ENCODE results near the gene FILIP1. TPM values are rescaled to one million over a fixed set of nuclear protein-coding genes. Genes with fewer than 3 reads are reported as not detected.

Gene FILIP1
- total and polyA plus RNA-seq, 2 of the 4 experiments (the other 2 are of a cell fraction) = under 0.01 to 0.03 TPM

GRCh38 chr6:75490706-75491105 is 2.9 kb downstream of the FILIP1 start:
- dilution Hi-C loops (cut with HindIII; ENCODE audit: low sequenced_read_pairs, unreplicated experiment) = no loop called here
- Histone ChIP-seq H2AFZ (replicated peaks; ENCODE audit: low read length, poor library complexity) (no peak overlapping the region), H3K4me1 (ENCODE audit: control insufficient read depth, insufficient read depth, low read length) (peaks cover 3% of the 10 kb centered on the region; the same call in 1 of the 2 replicates), H2BK5ac (ENCODE audit: low read depth, low read length, poor library complexity, severe bottlenecking) (no peak overlapping the region), H2AK5ac (ENCODE audit: low read depth, low read length) (no peak overlapping the region), H3K27ac (ENCODE audit: insufficient read depth, low read length) (no peak overlapping the region), H4K20me1 (ENCODE audit: insufficient read depth, low read length) (no peaks in the 10 kb centered on the region), H3K9me1 (ENCODE audit: insufficient read depth, low read length) (no peaks in the 10 kb centered on the region), H3K4me3 (ENCODE audit: insufficient read depth, low read depth, low read length) (no peak overlapping the region), H4K91ac (ENCODE audit: insufficient read depth, low read depth, low read length) (no peak overlapping the region), H3K14ac (replicated peaks; ENCODE audit: low read depth, low read length) (no peak overlapping the region), H3K23ac (ENCODE audit: low read depth, low read length) (no peak overlapping the region), H4K8ac (ENCODE audit: low read depth in 2 of 2, low read length in 2 of 2) (no peak overlapping the region), H2BK120ac (ENCODE audit: low read depth, low read length) (no peak overlapping the region), H3K18ac (ENCODE audit: low read depth, low read length) (no peak overlapping the region), H3K79me1 (ENCODE audit: low read depth in 1 of 2, low read length in 2 of 2) (no peaks in the 10 kb centered on the region), H3K36me3 (ENCODE audit: control insufficient read depth, insufficient read depth, low read length) (no peaks in the 10 kb centered on the region), H3K9me3 (ENCODE audit: control insufficient read depth, insufficient read depth, low read length) (no peaks in the 10 kb centered on the region), H3K4me2 (ENCODE audit: low read depth, low read length) (no peak overlapping the region), H3K9ac (ENCODE audit: low read depth, low read length) (no peak overlapping the region), H3K56ac (ENCODE audit: extremely low read depth, insufficient read depth, low read length) (no peak overlapping the region), H3K4ac (ENCODE audit: low read depth, low read length) (no peak overlapping the region), H2BK20ac (ENCODE audit: low read depth, low read length) (no peak overlapping the region), H3K27me3 (ENCODE audit: control insufficient read depth, insufficient read depth, low read length) (no peaks in the 10 kb centered on the region), H4K5ac (ENCODE audit: low read depth, low read length) (no peak overlapping the region), H2AK9ac (replicated peaks; ENCODE audit: low read depth, low read length, poor library complexity) (no peak overlapping the region), H2BK15ac (ENCODE audit: low read depth, low read length) (no peak overlapping the region)
- ChIA-PET POLR2A (ENCODE audit: unreplicated experiment) (no interaction called here), CTCF (no interaction called here)
- intact Hi-C loops (cut with micrococcal nuclease) = no loop called here
- no peak for ATAC-seq (ENCODE audit: low read depth)
- no peak for DNase-seq
- in situ Hi-C loops (cut with MboI; ENCODE audit: low sequenced_read_pairs) = no loop called here
- BruUV-seq (replicated peaks) = no TSS peak
- TF ChIP-seq POLR2A (IDR thresholded peaks at IDR 0.05; ENCODE audit: low read depth, low read length) (no peak), CEBPB (IDR thresholded peaks at IDR 0.05; ENCODE audit: low read depth, low read length) (no peak), RCOR1 (IDR thresholded peaks at IDR 0.05; ENCODE audit: insufficient replicate concordance, low read length) (no peak), MAFK (IDR thresholded peaks at IDR 0.05; ENCODE audit: low read depth, low read length) (no peak), CTCF (conservative IDR thresholded peaks at IDR 0.05; ENCODE audit: low read depth, low read length) (no peak), SMC3 (IDR thresholded peaks at IDR 0.05; ENCODE audit: low read depth, low read length) (no peak), USF2 (IDR thresholded peaks at IDR 0.05; ENCODE audit: low read depth, low read length) (no peak), CHD1 (IDR thresholded peaks at IDR 0.05; ENCODE audit: low read depth, low read length) (no peak), MXI1 (IDR thresholded peaks at IDR 0.05; ENCODE audit: borderline replicate concordance, low read depth, low read length) (no peak), ELK1 (IDR thresholded peaks at IDR 0.05; ENCODE audit: borderline replicate concordance, low read depth, low read length) (no peak), NFE2L2 (IDR thresholded peaks at IDR 0.05; ENCODE audit: low read depth, low read length) (no peak), MAZ (IDR thresholded peaks at IDR 0.05; ENCODE audit: borderline replicate concordance, low read depth, low read length) (no peak), RAD21 (IDR thresholded peaks at IDR 0.05; ENCODE audit: low read length) (no peak), FOS (IDR thresholded peaks at IDR 0.05; ENCODE audit: low read depth, low read length) (no peak)
- WGBS, 2 experiments (ENCODE audit: extremely low coverage in 2 of 2, insufficient read length in 1 of 2) = no CpG with 5 or more reads among the region's 3 CpGs

Data from IMR-90 (cell line).